ENCODE data around the gene EZR.

The EZR gene

DNA sequence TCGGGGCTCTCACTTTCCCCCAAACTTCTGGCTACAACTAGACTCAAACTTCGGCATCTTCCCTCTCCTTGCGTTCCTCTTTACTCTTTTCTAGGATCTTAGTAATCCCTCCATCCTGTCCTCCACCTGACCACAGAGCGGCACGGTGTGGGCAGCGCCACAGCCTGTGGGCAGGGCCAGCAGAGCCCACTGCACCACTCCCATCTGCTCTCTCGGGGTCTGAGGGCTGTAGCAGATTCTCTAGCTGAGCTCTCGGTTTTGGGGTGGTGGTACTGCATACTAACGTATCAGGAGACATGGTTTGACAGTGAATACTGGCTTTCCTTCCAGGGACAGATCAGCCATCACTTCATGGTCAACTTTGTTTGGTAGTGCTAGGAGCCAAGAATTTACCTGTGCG is 57.4 kb downstream of the EZR start:
- Histone ChIP-seq H2AFZ (ENCODE audit: low read length) (no peak overlapping the region), H3K27me3 (replicated peaks; ENCODE audit: insufficient read depth, low read length) (no peaks in the 10 kb centered on the region), H3K9me2 (replicated peaks; ENCODE audit: insufficient read depth, low read length) (no peaks in the 10 kb centered on the region), H3K4me3 (ENCODE audit: low read length) (no peak overlapping the region), H3K4me1 (ENCODE audit: low read length) (no peaks in the 10 kb centered on the region), H3K27ac (ENCODE audit: low read length) (no peak overlapping the region), H3K4me2 (ENCODE audit: low read depth, low read length) (no peak overlapping the region), H3K79me2 (ENCODE audit: low read length) (no peaks in the 10 kb centered on the region), H3K9me3 (replicated peaks; ENCODE audit: insufficient read depth, low read length) (no peaks in the 10 kb centered on the region), H4K20me1 (ENCODE audit: insufficient read depth, low read length) (no peaks in the 10 kb centered on the region), H3F3A (ENCODE audit: insufficient read depth, low read length) (no peaks in the 10 kb centered on the region), H3K36me3 (replicated peaks; ENCODE audit: insufficient read depth, low read length) (no peaks in the 10 kb centered on the region), H3K9ac (ENCODE audit: low read length) (no peak overlapping the region)
- TF ChIP-seq, protein P1, sequence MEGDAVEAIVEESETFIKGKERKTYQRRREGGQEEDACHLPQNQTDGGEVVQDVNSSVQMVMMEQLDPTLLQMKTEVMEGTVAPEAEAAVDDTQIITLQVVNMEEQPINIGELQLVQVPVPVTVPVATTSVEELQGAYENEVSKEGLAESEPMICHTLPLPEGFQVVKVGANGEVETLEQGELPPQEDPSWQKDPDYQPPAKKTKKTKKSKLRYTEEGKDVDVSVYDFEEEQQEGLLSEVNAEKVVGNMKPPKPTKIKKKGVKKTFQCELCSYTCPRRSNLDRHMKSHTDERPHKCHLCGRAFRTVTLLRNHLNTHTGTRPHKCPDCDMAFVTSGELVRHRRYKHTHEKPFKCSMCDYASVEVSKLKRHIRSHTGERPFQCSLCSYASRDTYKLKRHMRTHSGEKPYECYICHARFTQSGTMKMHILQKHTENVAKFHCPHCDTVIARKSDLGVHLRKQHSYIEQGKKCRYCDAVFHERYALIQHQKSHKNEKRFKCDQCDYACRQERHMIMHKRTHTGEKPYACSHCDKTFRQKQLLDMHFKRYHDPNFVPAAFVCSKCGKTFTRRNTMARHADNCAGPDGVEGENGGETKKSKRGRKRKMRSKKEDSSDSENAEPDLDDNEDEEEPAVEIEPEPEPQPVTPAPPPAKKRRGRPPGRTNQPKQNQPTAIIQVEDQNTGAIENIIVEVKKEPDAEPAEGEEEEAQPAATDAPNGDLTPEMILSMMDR (IDR thresholded peaks at IDR 0.05; ENCODE audit: low read length), result no peak
- TF ChIP-seq EZH2phosphoT487 (IDR thresholded peaks at IDR 0.05; ENCODE audit: low read length), result no peak
- no peak for DNase-seq

DNA sequence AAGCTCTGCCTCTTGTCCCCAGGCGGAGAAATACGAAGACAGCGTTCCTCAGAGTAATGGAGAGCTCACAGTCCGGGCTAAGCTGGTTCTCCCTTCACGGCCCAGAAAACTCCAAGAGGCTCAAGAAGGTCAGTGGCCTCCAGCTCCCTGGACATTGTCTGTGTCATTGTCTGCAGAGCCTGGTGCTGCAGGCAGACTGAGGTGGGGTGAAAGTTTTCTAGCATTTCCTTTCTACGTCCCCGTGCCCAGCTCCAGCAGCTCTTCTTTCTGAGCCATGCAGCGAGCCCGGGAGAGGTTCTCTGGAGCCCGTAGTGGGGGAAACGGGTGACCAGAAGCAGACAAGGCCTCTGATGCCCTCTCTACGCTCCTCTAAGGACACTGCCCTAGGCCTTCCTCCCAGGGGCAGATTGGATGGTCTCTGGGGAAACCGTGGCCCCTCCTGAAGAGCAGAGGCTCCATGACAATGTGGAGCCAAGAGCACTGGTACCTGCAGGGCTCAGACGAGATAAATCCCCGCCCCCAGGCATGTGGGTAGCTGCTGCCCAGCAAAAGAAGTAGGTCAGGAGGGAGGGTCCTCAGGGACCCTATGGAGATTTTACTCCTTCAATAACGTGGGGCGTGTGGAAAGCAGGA is 58.4 kb downstream of the EZR start:
- H4K20me1 ChIP-seq (ENCODE audit: insufficient read depth, low read length), result no peaks in the 10 kb centered on the region
- H3F3A ChIP-seq (ENCODE audit: insufficient read depth, low read length), result no peaks in the 10 kb centered on the region
- H3K4me2 ChIP-seq (ENCODE audit: low read depth, low read length), result no peak overlapping the region
- no peaks in the 10 kb centered on the region for H3K27me3 ChIP-seq (replicated peaks; ENCODE audit: insufficient read depth, low read length)
- no peak overlapping the region for H3K4me3 ChIP-seq (ENCODE audit: low read length)
- H3K9me3 ChIP-seq (replicated peaks; ENCODE audit: insufficient read depth, low read length), result no peaks in the 10 kb centered on the region
- H3K4me1 ChIP-seq (ENCODE audit: low read length), result no peaks in the 10 kb centered on the region
- no peak for DNase-seq
- no peaks in the 10 kb centered on the region for H3K9me2 ChIP-seq (replicated peaks; ENCODE audit: insufficient read depth, low read length)
- TF ChIP-seq EZH2 (optimal IDR thresholded peaks at IDR 0.05; ENCODE audit: low read depth, low read length), result no peak
- no peak overlapping the region for H3K9ac ChIP-seq (ENCODE audit: low read length)
- no peaks in the 10 kb centered on the region for H3K79me2 ChIP-seq (ENCODE audit: low read length)
- H2AFZ ChIP-seq (ENCODE audit: low read length), result no peak overlapping the region
- H3K27ac ChIP-seq (ENCODE audit: low read length), result no peak overlapping the region
- no peaks in the 10 kb centered on the region for H3K36me3 ChIP-seq (replicated peaks; ENCODE audit: insufficient read depth, low read length)

DNA sequence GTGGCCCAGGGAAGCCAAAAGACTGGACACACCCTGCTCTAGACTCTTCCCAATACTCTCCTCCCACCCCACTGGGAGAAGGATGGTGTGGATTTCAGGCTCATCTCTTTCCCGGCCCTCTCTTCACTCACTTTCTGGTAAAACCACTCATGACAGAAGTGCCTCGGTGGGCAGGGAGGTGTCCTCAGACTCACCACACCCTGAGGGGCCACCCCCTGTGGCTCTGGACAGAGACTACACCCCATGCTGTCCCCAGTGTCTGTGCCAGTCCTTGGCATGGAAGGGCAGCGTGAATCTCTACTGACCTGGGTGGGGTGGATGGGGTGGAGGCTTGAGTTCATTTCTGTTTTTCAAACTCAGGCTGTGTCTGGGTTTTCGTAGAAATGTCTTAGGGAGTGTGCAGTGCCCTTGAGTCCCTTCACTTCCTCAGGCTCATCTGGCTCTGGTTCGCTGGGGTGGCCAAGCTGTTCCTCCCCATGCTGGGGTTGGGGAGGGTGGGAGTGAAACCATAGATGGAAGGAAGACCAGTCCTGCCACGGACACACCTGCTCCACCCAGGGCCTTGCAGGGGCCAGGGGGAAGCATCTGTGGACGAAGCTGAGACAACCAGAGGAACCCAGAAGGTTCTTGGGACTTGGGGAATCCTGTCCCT is 59.1 kb downstream of the EZR start:
- Histone ChIP-seq H3K9me3 (replicated peaks; ENCODE audit: insufficient read depth, low read length) (no peaks in the 10 kb centered on the region), H2AFZ (ENCODE audit: low read length) (no peak overlapping the region), H3K4me1 (ENCODE audit: low read length) (no peaks in the 10 kb centered on the region), H3K36me3 (replicated peaks; ENCODE audit: insufficient read depth, low read length) (no peaks in the 10 kb centered on the region), H3K4me2 (ENCODE audit: low read depth, low read length) (no peak overlapping the region), H3K4me3 (ENCODE audit: low read length) (no peak overlapping the region), H3K79me2 (ENCODE audit: low read length) (no peaks in the 10 kb centered on the region), H3K27ac (ENCODE audit: low read length) (no peak overlapping the region), H3F3A (ENCODE audit: insufficient read depth, low read length) (no peaks in the 10 kb centered on the region), H3K9me2 (replicated peaks; ENCODE audit: insufficient read depth, low read length) (no peaks in the 10 kb centered on the region), H3K9ac (ENCODE audit: low read length) (no peak overlapping the region), H3K27me3 (replicated peaks; ENCODE audit: insufficient read depth, low read length) (no peaks in the 10 kb centered on the region), H4K20me1 (ENCODE audit: insufficient read depth, low read length) (no peaks in the 10 kb centered on the region)
- TF ChIP-seq EZH2phosphoT487 (IDR thresholded peaks at IDR 0.05; ENCODE audit: low read length), result no peak
- no peak for TF ChIP-seq EZH2 (optimal IDR thresholded peaks at IDR 0.05; ENCODE audit: low read depth, low read length)
- TF ChIP-seq, protein P1 (IDR thresholded peaks at IDR 0.05; ENCODE audit: low read length), result no peak
- DNase-seq, result no peak

DNA sequence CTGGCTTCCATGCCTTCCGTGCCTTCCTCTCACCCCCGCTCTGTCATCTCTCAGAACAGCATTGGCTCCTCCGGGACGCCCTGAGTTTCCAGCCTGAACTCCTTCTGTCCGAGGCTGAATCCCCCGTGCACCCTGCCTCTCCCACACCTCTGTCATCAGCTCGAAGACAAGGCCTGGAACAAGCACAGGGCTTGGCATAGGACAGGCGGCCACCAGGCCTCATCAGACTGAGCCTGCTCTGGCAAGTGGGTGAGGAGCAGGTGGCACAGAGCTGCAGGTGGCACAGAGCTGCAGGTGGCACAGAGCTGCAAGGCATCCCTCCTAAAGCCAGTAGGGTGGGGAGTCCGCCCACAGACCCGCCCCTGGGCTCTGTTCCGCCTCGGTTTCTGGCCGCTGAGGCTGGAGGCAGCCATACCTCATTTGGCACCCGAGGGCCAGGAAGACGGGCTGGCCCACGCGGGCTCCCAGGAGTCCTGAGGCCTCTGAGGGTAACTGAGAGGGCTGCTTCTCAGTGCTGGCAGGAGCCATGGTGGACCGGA is 60.2 kb downstream of the EZR start:
- Histone ChIP-seq H3K4me2 (ENCODE audit: low read depth, low read length) (no peak overlapping the region), H3K9ac (ENCODE audit: low read length) (no peak overlapping the region), H3K4me3 (ENCODE audit: low read length) (no peak overlapping the region), H3K27me3 (replicated peaks; ENCODE audit: insufficient read depth, low read length) (no peaks in the 10 kb centered on the region), H3F3A (ENCODE audit: insufficient read depth, low read length) (no peaks in the 10 kb centered on the region), H3K9me3 (replicated peaks; ENCODE audit: insufficient read depth, low read length) (no peaks in the 10 kb centered on the region), H3K9me2 (replicated peaks; ENCODE audit: insufficient read depth, low read length) (no peaks in the 10 kb centered on the region), H3K79me2 (ENCODE audit: low read length) (no peaks in the 10 kb centered on the region), H3K36me3 (replicated peaks; ENCODE audit: insufficient read depth, low read length) (no peaks in the 10 kb centered on the region), H3K4me1 (ENCODE audit: low read length) (no peaks in the 10 kb centered on the region), H3K27ac (ENCODE audit: low read length) (no peak overlapping the region), H4K20me1 (ENCODE audit: insufficient read depth, low read length) (no peaks in the 10 kb centered on the region), H2AFZ (ENCODE audit: low read length) (no peak overlapping the region)
- TF ChIP-seq, protein P1 (IDR thresholded peaks at IDR 0.05; ENCODE audit: low read length), result no peak
- TF ChIP-seq EZH2phosphoT487 (IDR thresholded peaks at IDR 0.05; ENCODE audit: low read length) (no peak), EZH2 (optimal IDR thresholded peaks at IDR 0.05; ENCODE audit: low read depth, low read length) (no peak)
- no peak for DNase-seq
